Bronchial epithelial cell (primary cell): ENCODE measurements around the gene C14orf93. TPM values are rescaled to one million over a fixed set of nuclear protein-coding genes. Genes with fewer than 3 reads are reported as not detected.
"Not testable (repeated sequence)": the region's sequence is repeated elsewhere in the genome, so short reads cannot be mapped to it uniquely, and the experiment has no call there.

ENCODE experiments used
- DNase-seq: peaks from one replicate; pipeline ENCODE4 v3.0.0-alpha.2; 2010; ENCODE audit warnings: low read depth
- FAIRE-seq: peaks from 2 replicates; lab custom pipeline; 2011; peaks lifted over from hg19 to GRCh38; lab: Jason Lieb, UNC
- H3K27me3 ChIP-seq: 2 replicates; pipeline ENCODE4 v1.5.1; 2011; ENCODE audit warnings: low read length; ENCODE audit not compliant: control insufficient read depth, insufficient read depth
- H3K36me3 ChIP-seq: 2 replicates; pipeline ENCODE4 v1.5.1; 2011; ENCODE audit warnings: low read length; ENCODE audit not compliant: control insufficient read depth, insufficient read depth
- H3K4me3 ChIP-seq: 2 replicates; pipeline ENCODE4 v1.5.1; 2011; ENCODE audit warnings: mild to moderate bottlenecking, low read depth, low read length, control low read depth
- CTCF ChIP-seq: IDR thresholded peaks from 2 replicates; pipeline ENCODE4 v1.5.1; 2011; ENCODE audit warnings: mild to moderate bottlenecking, moderate library complexity, low read length, control low read depth, inconsistent platforms; ENCODE audit not compliant: insufficient read depth, severe bottlenecking
- total RNA-seq: library from RNA; depleted of rRNA; stranded (reverse); fragments of >200 nt; gene quantifications from 2 replicates; pipeline ENCODE4 v1.2.1, GENCODE V29; 2014

C14orf93 gene
- total RNA-seq, 1 donor from 2014 or later = 7.4 TPM

GRCh38 chr14:23009483-23009938, 432 bp downstream of the C14orf93 start:
- FAIRE-seq = no peak
- peak overlapping the region; percentile 49 for H3K4me3 ChIP-seq
- no peaks in the 10 kb centered on the region for H3K36me3 ChIP-seq
- no peak for DNase-seq
- no peaks in the 10 kb centered on the region for H3K27me3 ChIP-seq
- no peak for TF ChIP-seq CTCF

GRCh38 chr14:23008831-23009230, 1.1 kb downstream of the C14orf93 start:
- DNase-seq (no peak), FAIRE-seq (no peak)
- TF ChIP-seq CTCF = no peak
- H3K36me3 ChIP-seq = no peaks in the 10 kb centered on the region
- H3K4me3 ChIP-seq = no peak overlapping the region
- H3K27me3 ChIP-seq = no peaks in the 10 kb centered on the region

GRCh38 chr14:23006544-23007419, 3.2 kb downstream of the C14orf93 start:
- no peak for FAIRE-seq
- peak; percentile 94 for DNase-seq
- H3K27me3 ChIP-seq = no peaks in the 10 kb centered on the region
- H3K36me3 ChIP-seq = no peaks in the 10 kb centered on the region
- H3K4me3 ChIP-seq = peak overlapping the region; percentile 64
- peak; percentile 32 for TF ChIP-seq CTCF

- no peak for DNase-seq
- no peak for FAIRE-seq
- H3K27me3 ChIP-seq = no peaks in the 10 kb centered on the region
Observed at GRCh38 chr14:23006188-23006534, 3.8 kb downstream of the C14orf93 start.

GRCh38 chr14:23005451-23006187, 4.3 kb downstream of the C14orf93 start:
- no peak for TF ChIP-seq CTCF
- FAIRE-seq (no peak), DNase-seq (peak; percentile 13)
- H3K36me3 ChIP-seq = no peaks in the 10 kb centered on the region
- H3K27me3 ChIP-seq = no peaks in the 10 kb centered on the region
- no peak overlapping the region for H3K4me3 ChIP-seq

More at GRCh38 chr14:23006188-23006534, 3.8 kb downstream of the C14orf93 start:
- Histone ChIP-seq H3K36me3 (no peaks in the 10 kb centered on the region), H3K4me3 (peak overlapping the region; percentile 64)
- no peak for TF ChIP-seq CTCF

GRCh38 chr14:23004274-23004673, 5.7 kb downstream of the C14orf93 start:
- FAIRE-seq, H3K27me3 ChIP-seq, H3K36me3 ChIP-seq, H3K4me3 ChIP-seq: not testable (repeated sequence)
- DNase-seq = peak; percentile 26
